ENCODE data around the gene FANCD2.

The FANCD2 gene

DNA sequence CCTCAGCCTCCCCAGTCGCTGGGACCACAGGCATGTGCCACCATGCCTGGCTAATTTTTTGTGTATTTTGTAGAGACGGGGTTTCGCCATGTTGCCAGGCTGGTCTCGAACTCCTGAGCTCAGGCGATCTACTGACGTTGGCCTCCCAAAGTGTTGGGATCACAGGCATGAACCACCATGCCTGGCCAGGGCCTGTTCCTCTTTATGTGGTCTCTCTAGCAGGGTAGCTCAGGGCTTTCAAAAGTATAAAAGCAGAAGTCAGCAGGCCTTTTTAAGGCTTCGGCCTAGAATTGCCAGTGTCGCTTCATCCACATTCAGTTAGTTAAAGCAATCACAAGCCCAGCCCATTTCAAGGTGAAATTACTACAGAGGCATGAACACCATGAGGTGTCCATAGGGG is 123.0 kb downstream of the FANCD2 start:
- H2AFZ ChIP-seq (ENCODE audit: low read length) = no peak overlapping the region
- H3K27me3 ChIP-seq (ENCODE audit: insufficient read depth, low read length, poor library complexity, severe bottlenecking) = no peaks in the 10 kb centered on the region
- H3K36me3 ChIP-seq (ENCODE audit: insufficient read depth, low read length) = peaks cover 32% of the 10 kb centered on the region
- H4K20me1 ChIP-seq (ENCODE audit: insufficient read depth, low read length, poor library complexity, severe bottlenecking) = peaks cover 24% of the 10 kb centered on the region
- no peak for TF ChIP-seq EZH2phosphoT487 (IDR thresholded peaks at IDR 0.05; ENCODE audit: borderline replicate concordance)
- TF ChIP-seq, protein P1, sequence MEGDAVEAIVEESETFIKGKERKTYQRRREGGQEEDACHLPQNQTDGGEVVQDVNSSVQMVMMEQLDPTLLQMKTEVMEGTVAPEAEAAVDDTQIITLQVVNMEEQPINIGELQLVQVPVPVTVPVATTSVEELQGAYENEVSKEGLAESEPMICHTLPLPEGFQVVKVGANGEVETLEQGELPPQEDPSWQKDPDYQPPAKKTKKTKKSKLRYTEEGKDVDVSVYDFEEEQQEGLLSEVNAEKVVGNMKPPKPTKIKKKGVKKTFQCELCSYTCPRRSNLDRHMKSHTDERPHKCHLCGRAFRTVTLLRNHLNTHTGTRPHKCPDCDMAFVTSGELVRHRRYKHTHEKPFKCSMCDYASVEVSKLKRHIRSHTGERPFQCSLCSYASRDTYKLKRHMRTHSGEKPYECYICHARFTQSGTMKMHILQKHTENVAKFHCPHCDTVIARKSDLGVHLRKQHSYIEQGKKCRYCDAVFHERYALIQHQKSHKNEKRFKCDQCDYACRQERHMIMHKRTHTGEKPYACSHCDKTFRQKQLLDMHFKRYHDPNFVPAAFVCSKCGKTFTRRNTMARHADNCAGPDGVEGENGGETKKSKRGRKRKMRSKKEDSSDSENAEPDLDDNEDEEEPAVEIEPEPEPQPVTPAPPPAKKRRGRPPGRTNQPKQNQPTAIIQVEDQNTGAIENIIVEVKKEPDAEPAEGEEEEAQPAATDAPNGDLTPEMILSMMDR (conservative IDR thresholded peaks at IDR 0.05; ENCODE audit: low read length) = no peak
- peaks cover 17% of the 10 kb centered on the region for H3K4me1 ChIP-seq (ENCODE audit: insufficient read depth, low read length, poor library complexity, severe bottlenecking)
- H3K4me2 ChIP-seq (ENCODE audit: low read depth, low read length, poor library complexity, severe bottlenecking) = no peak overlapping the region
- no peaks in the 10 kb centered on the region for H3K9me2 ChIP-seq (replicated peaks; ENCODE audit: low read depth, low read length)
- H3F3A ChIP-seq (ENCODE audit: low read depth) = no peaks in the 10 kb centered on the region
- no peaks in the 10 kb centered on the region for H3K9me3 ChIP-seq (ENCODE audit: insufficient read depth, low read depth, low read length)
- H3K79me2 ChIP-seq (ENCODE audit: insufficient read depth, low read length) = peaks cover 44% of the 10 kb centered on the region
- H3K4me3 ChIP-seq (ENCODE audit: low read length, poor library complexity, severe bottlenecking) = no peak overlapping the region
- no peak overlapping the region for H3K9ac ChIP-seq (ENCODE audit: low read depth, low read length, poor library complexity, severe bottlenecking)

DNA sequence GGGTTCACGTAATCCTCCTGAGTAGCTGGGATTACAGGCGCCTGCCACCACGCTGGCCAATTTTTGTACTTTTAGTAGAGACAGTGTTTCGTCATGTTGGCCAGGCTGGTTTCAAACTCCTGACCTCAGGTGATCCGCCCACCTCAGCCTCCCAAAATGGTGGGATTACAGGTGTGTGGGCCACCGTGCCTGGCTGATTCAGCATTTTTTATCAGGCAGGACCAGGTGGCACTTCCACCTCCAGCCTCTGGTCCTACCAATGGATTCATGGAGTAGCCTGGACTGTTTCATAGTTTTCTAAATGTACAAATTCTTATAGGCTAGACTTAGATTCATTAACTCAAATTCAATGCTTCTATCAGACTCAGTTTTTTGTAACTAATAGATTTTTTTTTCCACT is 124.8 kb downstream of the FANCD2 start:
- Histone ChIP-seq H3K27me3 (ENCODE audit: insufficient read depth, low read length, poor library complexity, severe bottlenecking) (no peaks in the 10 kb centered on the region), H3K4me1 (ENCODE audit: insufficient read depth, low read length, poor library complexity, severe bottlenecking) (peaks cover 10% of the 10 kb centered on the region), H3K9ac (ENCODE audit: low read depth, low read length, poor library complexity, severe bottlenecking) (no peak overlapping the region), H3F3A (ENCODE audit: low read depth) (no peaks in the 10 kb centered on the region), H3K4me2 (ENCODE audit: low read depth, low read length, poor library complexity, severe bottlenecking) (no peak overlapping the region), H3K4me3 (ENCODE audit: low read length, poor library complexity, severe bottlenecking) (no peak overlapping the region), H4K20me1 (ENCODE audit: insufficient read depth, low read length, poor library complexity, severe bottlenecking) (peaks cover 10% of the 10 kb centered on the region), H2AFZ (ENCODE audit: low read length) (no peak overlapping the region), H3K36me3 (ENCODE audit: insufficient read depth, low read length) (peaks cover 32% of the 10 kb centered on the region), H3K9me3 (ENCODE audit: insufficient read depth, low read depth, low read length) (no peaks in the 10 kb centered on the region), H3K79me2 (ENCODE audit: insufficient read depth, low read length) (peaks cover 26% of the 10 kb centered on the region), H3K9me2 (replicated peaks; ENCODE audit: low read depth, low read length) (no peaks in the 10 kb centered on the region)
- TF ChIP-seq, protein P1 (conservative IDR thresholded peaks at IDR 0.05; ENCODE audit: low read length) = no peak
- no peak for TF ChIP-seq EZH2phosphoT487 (IDR thresholded peaks at IDR 0.05; ENCODE audit: borderline replicate concordance)
